Ovary (tissue), 9 donors: ENCODE measurements around the gene COASY. TPM values are rescaled to one million over a fixed set of nuclear protein-coding genes. Genes with fewer than 3 reads are reported as not detected.
A peak's percentile ranks its signal among the peaks of the same experiment; 100 is the strongest.

Experiments
- DNase-seq, 5 donors: peaks; one replicate each; pipeline ENCODE4 v3.0.0-alpha.2; 2019 to 2020
- H3K27ac ChIP-seq, 2 donors: fragments of 200-600 bp; one replicate each; pipeline versions ENCODE4 v1.5.1 to v1.8.0; 2019 to 2022
- H3K27me3 ChIP-seq: fragments of 200-600 bp; one replicate; pipeline ENCODE4 v1.8.0; 2022
- H3K36me3 ChIP-seq: fragments of 200-600 bp; sonication (generic); one replicate; pipeline ENCODE4 v1.5.1; 2019
- H3K4me1 ChIP-seq: one replicate; pipeline ENCODE4 v1.8.1; 2013; ENCODE audit warnings: mild to moderate bottlenecking, moderate library complexity; ENCODE audit not compliant: insufficient read depth
- H3K4me3 ChIP-seq: fragments of 200-600 bp; sonication (generic); one replicate; pipeline ENCODE4 v1.5.1; 2017
- H3K9me3 ChIP-seq, 2 donors: fragments of 200-600 bp in 1 of 2; sonication (generic) in 1 of 2; one replicate each; pipeline versions ENCODE4 v1.5.1 to v1.8.1; 2013 to 2019; ENCODE audit warnings: mild to moderate bottlenecking in 1 of 2, moderate library complexity in 1 of 2
- CTCF ChIP-seq, 3 donors: fragments of 450-650 bp in 2 of 3; fragments of 200-600 bp in 1 of 3; IDR thresholded peaks; one replicate each; pipeline versions ENCODE4 v1.5.1 to v1.8.0; 2016 to 2022; ENCODE audit warnings: antibody characterized with exemption in 3 of 3, mild to moderate bottlenecking in 1 of 3
- EP300 ChIP-seq: sonication (generic); formaldehyde crosslinking; IDR thresholded peaks from one replicate; pipeline ENCODE4 v1.6.1; 2017; ENCODE audit warnings: antibody characterized with exemption
- POLR2A ChIP-seq: fragments of 450-650 bp; IDR thresholded peaks from one replicate; pipeline ENCODE4 v1.6.1; 2017; ENCODE audit warnings: antibody characterized with exemption, mild to moderate bottlenecking, moderate library complexity
- WGBS, 3 donors: extraction: QIAGEN DNeasy Blood & Tissue Kit in 1 of 3; methylation state at CpG; one replicate each; pipeline versions ENCODE4 v1.1.5 to v1.1.7; 2013 to 2017; 5-methylcytosine and 5-hydroxymethylcytosine counted together
- intact Hi-C, 4 donors: fragments of 100-400 bp; cut with DNase I; formaldehyde crosslinking; loops; one replicate each; pipeline versions ENCODE4 v1.11.0 to v1.15.1; 2022 to 2023
- polyA plus RNA-seq, 2 donors: library from polyadenylated mRNA; stranded (reverse); fragments of 200-250 nt in 1 of 2; fragments of 350-450 nt in 1 of 2; fragmentation: Illumina TruSeq in 1 of 2; extraction: RNeasy Lipid Tissue Mini Kit (QIAGEN cat#74804) in 1 of 2; gene quantifications; one replicate each; pipeline ENCODE4 v1.2.3, GENCODE V29; 2013 to 2014
- total RNA-seq, 7 donors: library from RNA; depleted of rRNA in 2 of 7; stranded (reverse); fragments of >200 nt in 2 of 7; fragmentation: NEBNext Ultra II Directional in 3 of 7; extraction: Animal tissue kit (Norgen Biotek cat#: 25700) in 3 of 7; gene quantifications; one replicate each; pipeline versions ENCODE4 v1.1.0 to v1.2.4, GENCODE V29; 2016 to 2023
- donor health status: DM: no; HTN: no; CAD: no; lungs with moderate emphysema.
- donor health status: DM: no; HTN: no; CAD: no.
- donor health status: Bipolar disorder and iron deficiency.
- donor health status: DM: yes; HTN: yes; CAD: no.
- donor health status: DM: no; HTN: no; CAD: no.
- donor health status: DM: yes; HTN: yes; CAD: no.

COASY gene
- total and polyA plus RNA-seq, 9 donors = 13.8 to 51.2 (median 40.8) TPM

DNA sequence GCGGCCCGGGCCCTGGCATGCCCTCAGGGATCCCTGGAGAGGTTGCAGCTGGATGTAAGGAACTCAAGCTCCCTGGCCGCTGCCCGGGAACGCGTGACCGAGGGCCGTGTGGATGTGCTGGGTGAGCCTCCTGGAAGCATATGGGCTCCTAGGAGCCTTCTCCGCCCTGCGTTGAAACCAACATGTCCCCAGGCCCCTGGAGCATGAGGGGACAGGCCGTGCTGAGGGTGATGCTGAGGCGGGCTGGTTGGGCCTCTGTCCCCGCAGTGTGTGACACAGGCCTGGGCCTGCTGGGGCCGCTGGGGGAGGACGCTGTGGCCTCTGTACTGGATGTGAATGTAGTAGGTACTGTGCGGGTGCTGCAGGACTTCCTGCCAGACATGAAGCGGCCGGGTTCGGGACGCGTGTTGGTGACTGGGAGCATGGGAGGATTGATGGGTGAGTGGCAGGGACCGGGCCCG lies 14.9 kb upstream of the COASY start:
- no peak overlapping the region for H3K4me3 ChIP-seq
- intact Hi-C loops = no loop called here
- no peaks in the 10 kb centered on the region for H3K9me3 ChIP-seq
- WGBS, 3 donors = 49 to 61% (median 59%) methylated on average over 23 of the region's 23 CpGs
- DNase-seq = peak in 3 of 5 donors; percentile 45 to 70 (median 57)
- no peaks in the 10 kb centered on the region for H3K27me3 ChIP-seq
- H3K4me1 ChIP-seq = peaks cover 16% of the 10 kb centered on the region
- peak overlapping the region; percentile 38 to 52 for H3K27ac ChIP-seq
- TF ChIP-seq EP300 (no peak), POLR2A (no peak), CTCF (IDR thresholded peaks at IDR 0.05) (no peak)
- H3K36me3 ChIP-seq = no peaks in the 10 kb centered on the region

- no peak for DNase-seq
- H3K9me3 ChIP-seq = no peaks in the 10 kb centered on the region
- no peaks in the 10 kb centered on the region for H3K27me3 ChIP-seq
- H3K27ac ChIP-seq = no peak overlapping the region
- WGBS, 3 donors = 70 to 89% (median 78%) methylated on average over 14 of the region's 14 CpGs
- TF ChIP-seq POLR2A (no peak), EP300 (no peak), CTCF (IDR thresholded peaks at IDR 0.05) (no peak)
- no peak overlapping the region for H3K4me3 ChIP-seq
- peaks cover 16% of the 10 kb centered on the region for H3K4me1 ChIP-seq
- intact Hi-C loops = no loop called here
- H3K36me3 ChIP-seq = no peaks in the 10 kb centered on the region
Measured at GRCh38 chr17:42547698-42548069, 14.3 kb upstream of the COASY start.

DNA sequence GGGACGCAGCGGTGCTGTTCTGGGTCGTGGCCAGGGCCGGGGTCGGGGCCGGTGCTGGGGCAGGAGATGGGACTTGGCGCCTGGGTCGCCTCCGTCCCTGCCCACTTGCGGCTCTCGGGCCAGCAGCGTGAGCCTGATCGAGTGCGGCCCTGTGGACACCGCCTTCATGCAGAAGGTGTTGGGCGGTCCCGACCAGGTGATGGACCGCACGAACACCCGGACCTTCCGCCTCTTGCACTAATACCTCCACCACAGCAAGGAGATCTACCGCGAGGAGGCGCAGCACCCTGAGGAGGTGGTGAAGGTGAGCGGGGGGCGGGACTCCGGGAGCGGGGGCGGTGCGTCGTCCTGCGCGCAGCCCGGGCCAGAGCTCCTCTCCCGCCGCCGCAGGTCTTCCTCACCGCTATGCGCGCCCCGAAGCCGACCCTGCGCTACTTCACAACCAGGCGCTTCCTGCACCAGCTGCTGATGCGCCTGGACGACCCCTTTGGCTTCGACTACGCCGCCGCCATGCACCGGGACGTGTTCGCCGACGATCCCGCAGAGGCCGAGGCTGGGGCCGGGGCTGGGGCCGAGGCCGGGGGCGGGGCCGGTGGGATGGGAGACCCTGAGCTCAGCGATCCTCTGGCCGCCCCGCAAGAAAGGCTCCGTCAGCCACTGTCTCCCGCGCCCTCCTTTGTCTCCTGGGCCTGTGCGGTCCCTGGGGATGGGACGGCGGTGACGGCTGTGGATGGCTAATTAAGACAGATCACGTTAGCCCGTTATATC lies 13.7 kb upstream of the COASY start:
- 8 to 20% (median 13%) methylated on average over 65 to 74 of the region's 74 CpGs for WGBS, 3 donors
- H3K4me3 ChIP-seq = peak overlapping the region; percentile 20
- intact Hi-C loops = no loop called here

More for the DNA sequence above, 13.7 kb upstream of the COASY start:
- H3K4me1 ChIP-seq = peaks cover 18% of the 10 kb centered on the region
- peak; percentile 67 to 83 (median 77) for DNase-seq
- H3K9me3 ChIP-seq = no peaks in the 10 kb centered on the region
- H3K27me3 ChIP-seq = no peaks in the 10 kb centered on the region
- no peak overlapping the region for H3K27ac ChIP-seq
- TF ChIP-seq EP300 (no peak), POLR2A (no peak), CTCF (IDR thresholded peaks at IDR 0.05) (peak; percentile 6 to 36 (median 14))
- H3K36me3 ChIP-seq = no peaks in the 10 kb centered on the region
